ENCODE measurements around the gene GALNT17.
A peak's percentile ranks its signal among the peaks of the same experiment; 100 is the strongest.

GALNT17 gene

GRCh38 chr7:71325151-71325550 lies 193.2 kb downstream of the GALNT17 start:
- H3K9me3 Mint-ChIP-seq: peaks cover 4% of the 10 kb centered on the region
- H3K27me3 Mint-ChIP-seq (ENCODE audit: low read depth): peaks cover 8% of the 10 kb centered on the region
- TF ChIP-seq CTCF (IDR thresholded peaks at IDR 0.05; ENCODE audit: unreplicated experiment in 3 of 3): no peak
- H3K4me1 Mint-ChIP-seq: peaks cover 42% of the 10 kb centered on the region
- H3K4me3 Mint-ChIP-seq: no peak overlapping the region
- H3K27ac Mint-ChIP-seq: no peak overlapping the region
- H3K36me3 Mint-ChIP-seq (ENCODE audit: low read depth): no peaks in the 10 kb centered on the region

- Mint-ChIP-seq H3K36me3 (ENCODE audit: low read depth) (no peaks in the 10 kb centered on the region), H3K27ac (no peak overlapping the region), H3K4me1 (peaks cover 49% of the 10 kb centered on the region), H3K9me3 (peaks cover 4% of the 10 kb centered on the region), H3K4me3 (no peak overlapping the region), H3K27me3 (ENCODE audit: low read depth) (peaks cover 3% of the 10 kb centered on the region)
- TF ChIP-seq CTCF (IDR thresholded peaks at IDR 0.05; ENCODE audit: unreplicated experiment in 3 of 3): no peak
Measured at GRCh38 chr7:71326595-71326994, 194.7 kb downstream of the GALNT17 start.

DNA sequence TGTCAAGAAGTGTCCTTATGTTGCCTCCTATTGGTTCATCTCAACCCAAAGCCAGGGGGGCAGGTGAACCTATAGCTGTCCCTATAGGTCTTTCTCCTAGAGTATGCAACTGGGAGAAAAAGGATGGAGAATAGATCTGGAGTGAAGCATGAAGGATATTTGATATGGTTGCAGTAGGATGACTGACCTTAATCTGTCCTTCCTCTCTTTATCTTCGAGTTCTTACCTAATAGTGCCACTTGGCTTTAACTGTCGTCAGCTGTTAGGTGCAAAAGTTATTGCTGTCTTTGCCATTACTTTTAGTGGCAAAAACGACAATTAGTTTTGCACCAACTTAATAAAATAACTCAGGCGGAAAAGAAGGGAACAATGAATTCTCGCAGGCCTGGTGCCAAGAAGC lies 196.0 kb downstream of the GALNT17 start:
- TF ChIP-seq CTCF (IDR thresholded peaks at IDR 0.05; ENCODE audit: unreplicated experiment in 3 of 3): no peak

DNA sequence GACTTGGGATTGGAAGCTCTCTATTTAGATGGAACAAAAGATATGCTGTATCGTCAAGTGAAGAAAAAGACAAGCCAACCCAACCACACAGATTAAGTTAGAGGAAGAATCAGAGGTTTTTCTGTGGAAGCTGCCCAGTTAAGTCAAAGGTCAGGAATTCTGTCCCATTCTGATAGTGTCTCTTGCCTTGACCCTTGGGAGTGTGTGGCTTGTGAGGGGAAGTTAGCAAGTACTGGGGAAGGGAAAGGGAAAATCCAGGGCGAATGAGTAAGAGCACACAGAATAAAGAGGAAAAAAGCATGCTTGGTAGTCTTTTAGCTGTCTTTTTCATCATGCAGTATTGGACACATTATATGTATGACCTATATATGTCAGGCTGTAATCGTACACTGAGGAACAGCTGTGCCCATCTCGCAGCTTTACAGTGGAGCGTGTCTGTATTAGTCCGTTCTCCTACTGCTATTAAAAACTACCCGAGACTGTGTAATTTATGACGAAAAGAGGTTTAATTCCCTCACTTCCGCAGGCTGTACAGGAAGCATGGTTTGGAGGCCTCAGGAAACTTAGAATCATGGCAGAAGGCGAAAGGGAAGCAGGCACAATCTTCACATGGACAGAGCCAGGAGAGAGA lies 197.2 kb downstream of the GALNT17 start:
- H3K9me3 Mint-ChIP-seq: peaks cover 4% of the 10 kb centered on the region
- H3K4me1 Mint-ChIP-seq: peaks cover 45% of the 10 kb centered on the region
- H3K36me3 Mint-ChIP-seq (ENCODE audit: low read depth): no peaks in the 10 kb centered on the region
- peak overlapping the region in 1 of 3 experiments; percentile 17 for H3K4me3 Mint-ChIP-seq
- TF ChIP-seq CTCF (IDR thresholded peaks at IDR 0.05; ENCODE audit: unreplicated experiment in 3 of 3): no peak
- peaks cover 3% of the 10 kb centered on the region for H3K27me3 Mint-ChIP-seq (ENCODE audit: low read depth)
- peak overlapping the region; percentile 77 to 90 (median 84) for H3K27ac Mint-ChIP-seq

More for the DNA sequence above, 196.0 kb downstream of the GALNT17 start:
- H3K4me1 Mint-ChIP-seq: peaks cover 43% of the 10 kb centered on the region
- H3K27ac Mint-ChIP-seq: no peak overlapping the region
- peaks cover 3% of the 10 kb centered on the region for H3K27me3 Mint-ChIP-seq (ENCODE audit: low read depth)
- H3K4me3 Mint-ChIP-seq: no peak overlapping the region
- peaks cover 4% of the 10 kb centered on the region for H3K9me3 Mint-ChIP-seq
- H3K36me3 Mint-ChIP-seq (ENCODE audit: low read depth): no peaks in the 10 kb centered on the region

GRCh38 chr7:71332207-71332606 lies 200.3 kb downstream of the GALNT17 start:
- Mint-ChIP-seq H3K9me3 (peaks cover 2% of the 10 kb centered on the region), H3K27ac (no peak overlapping the region), H3K4me1 (peaks cover 45% of the 10 kb centered on the region), H3K36me3 (ENCODE audit: low read depth) (no peaks in the 10 kb centered on the region), H3K27me3 (ENCODE audit: low read depth) (peaks cover 3% of the 10 kb centered on the region), H3K4me3 (no peak overlapping the region)
- TF ChIP-seq CTCF (IDR thresholded peaks at IDR 0.05; ENCODE audit: unreplicated experiment in 3 of 3): no peak

DNA sequence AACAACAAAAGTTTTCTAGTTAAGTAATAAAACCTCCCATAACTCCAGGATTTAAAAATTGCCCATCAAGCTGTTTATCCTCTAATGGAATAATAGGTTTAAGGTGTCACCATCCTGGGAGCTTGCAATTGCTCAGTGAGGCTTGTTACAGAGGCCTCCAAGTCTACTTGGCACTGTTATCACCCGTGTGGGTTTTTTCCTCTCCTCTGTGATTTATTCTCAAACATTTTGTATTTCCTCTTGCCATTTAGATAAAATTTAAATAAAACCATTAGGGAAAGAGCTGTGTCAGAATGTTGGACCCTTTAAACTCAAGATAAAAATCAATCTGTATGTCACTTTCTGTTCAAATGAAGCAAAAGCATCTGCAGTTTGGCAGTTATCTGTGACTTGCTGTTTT lies 202.6 kb downstream of the GALNT17 start:
- TF ChIP-seq CTCF (IDR thresholded peaks at IDR 0.05; ENCODE audit: unreplicated experiment in 3 of 3): no peak
- Mint-ChIP-seq H3K4me1 (peaks cover 25% of the 10 kb centered on the region), H3K27me3 (ENCODE audit: low read depth) (no peaks in the 10 kb centered on the region), H3K4me3 (no peak overlapping the region), H3K9me3 (no peaks in the 10 kb centered on the region), H3K27ac (peak overlapping the region; percentile 23 to 60 (median 53)), H3K36me3 (ENCODE audit: low read depth) (no peaks in the 10 kb centered on the region)
